ENCODE data around the gene DYRK1B. TPM values are rescaled to one million over a fixed set of nuclear protein-coding genes. Genes with fewer than 3 reads are reported as not detected.

DYRK1B gene
- total RNA-seq, 4 donors from 2014 or later = 9.3 to 19.4 (median 15.4) TPM

DNA sequence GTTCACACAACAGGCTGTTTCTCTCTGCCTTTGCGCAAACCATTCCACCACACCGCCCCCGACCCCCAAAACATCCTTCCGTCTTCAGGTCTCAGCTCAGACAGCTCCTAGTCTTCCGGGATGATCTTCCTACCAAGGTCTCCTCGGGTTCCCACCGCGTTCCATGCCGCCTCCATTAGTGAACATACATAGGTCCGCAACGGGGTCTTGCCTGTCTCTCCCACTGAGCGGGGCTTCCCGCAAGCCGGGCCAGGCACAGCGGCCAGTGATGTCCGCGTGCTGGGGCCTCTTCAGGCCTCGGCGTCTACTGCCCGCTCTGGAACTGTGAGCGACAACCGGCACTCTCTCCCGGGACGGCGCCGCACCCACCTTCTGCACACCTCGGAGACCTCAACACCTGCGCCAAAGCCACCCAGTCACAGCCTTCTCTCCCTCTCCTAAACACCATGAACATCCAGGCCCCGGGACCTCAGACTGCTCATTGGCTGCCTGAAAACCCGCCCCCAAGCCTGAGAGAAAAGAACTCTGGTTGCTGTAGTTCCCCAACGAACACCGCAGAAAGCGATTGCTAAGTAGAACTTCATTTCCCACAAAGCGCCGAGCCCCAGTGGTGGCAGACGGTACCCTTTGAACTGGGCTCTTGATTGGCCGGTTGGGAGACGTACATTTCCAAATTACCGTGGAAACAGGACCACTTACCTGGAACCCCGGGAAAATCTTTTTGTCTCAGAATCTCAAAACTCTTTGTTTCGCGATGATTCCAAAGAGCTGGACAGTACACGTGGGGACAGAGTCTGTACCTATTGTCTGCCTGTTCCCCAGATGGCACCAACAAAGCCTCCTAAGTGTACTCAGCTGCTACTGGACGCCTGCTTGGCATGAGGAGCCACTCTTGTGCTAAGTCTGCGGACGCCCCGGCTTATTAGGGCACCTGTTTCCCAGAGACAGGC is 9.5 kb downstream of the DYRK1B start:
- peak; percentile 98 for DNase-seq (ENCODE audit: extremely low spot score)
- peaks cover 30 to 54% (median 44%) of the 10 kb centered on the region in 4 donors for H3K36me3 ChIP-seq
- intact Hi-C loops (cut with DNase I) = no loop called here
- TF ChIP-seq, protein P1, sequence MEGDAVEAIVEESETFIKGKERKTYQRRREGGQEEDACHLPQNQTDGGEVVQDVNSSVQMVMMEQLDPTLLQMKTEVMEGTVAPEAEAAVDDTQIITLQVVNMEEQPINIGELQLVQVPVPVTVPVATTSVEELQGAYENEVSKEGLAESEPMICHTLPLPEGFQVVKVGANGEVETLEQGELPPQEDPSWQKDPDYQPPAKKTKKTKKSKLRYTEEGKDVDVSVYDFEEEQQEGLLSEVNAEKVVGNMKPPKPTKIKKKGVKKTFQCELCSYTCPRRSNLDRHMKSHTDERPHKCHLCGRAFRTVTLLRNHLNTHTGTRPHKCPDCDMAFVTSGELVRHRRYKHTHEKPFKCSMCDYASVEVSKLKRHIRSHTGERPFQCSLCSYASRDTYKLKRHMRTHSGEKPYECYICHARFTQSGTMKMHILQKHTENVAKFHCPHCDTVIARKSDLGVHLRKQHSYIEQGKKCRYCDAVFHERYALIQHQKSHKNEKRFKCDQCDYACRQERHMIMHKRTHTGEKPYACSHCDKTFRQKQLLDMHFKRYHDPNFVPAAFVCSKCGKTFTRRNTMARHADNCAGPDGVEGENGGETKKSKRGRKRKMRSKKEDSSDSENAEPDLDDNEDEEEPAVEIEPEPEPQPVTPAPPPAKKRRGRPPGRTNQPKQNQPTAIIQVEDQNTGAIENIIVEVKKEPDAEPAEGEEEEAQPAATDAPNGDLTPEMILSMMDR (IDR thresholded peaks at IDR 0.05) = peak in 1 of 3 experiments; percentile 13
- TF ChIP-seq POLR2A (IDR thresholded peaks at IDR 0.05; ENCODE audit: low read depth) (no peak), EP300 (IDR thresholded peaks at IDR 0.05) (no peak), POLR2AphosphoS5 (IDR thresholded peaks at IDR 0.05) (peak; percentile 79 to 83)
- H3K9me3 ChIP-seq = no peaks in the 10 kb centered on the region
- WGBS = 5% methylated on average over 30 of the region's 47 CpGs
- no peaks in the 10 kb centered on the region for H3K27me3 ChIP-seq
- peak overlapping the region; percentile 53 to 88 (median 78) for H3K27ac ChIP-seq (replicated peaks in 1 of 4)
- peaks cover 14 to 26% (median 20%) of the 10 kb centered on the region in 4 donors for H3K4me1 ChIP-seq
- H3K4me3 ChIP-seq = peak overlapping the region; percentile 65 to 81 (median 73)

DNA sequence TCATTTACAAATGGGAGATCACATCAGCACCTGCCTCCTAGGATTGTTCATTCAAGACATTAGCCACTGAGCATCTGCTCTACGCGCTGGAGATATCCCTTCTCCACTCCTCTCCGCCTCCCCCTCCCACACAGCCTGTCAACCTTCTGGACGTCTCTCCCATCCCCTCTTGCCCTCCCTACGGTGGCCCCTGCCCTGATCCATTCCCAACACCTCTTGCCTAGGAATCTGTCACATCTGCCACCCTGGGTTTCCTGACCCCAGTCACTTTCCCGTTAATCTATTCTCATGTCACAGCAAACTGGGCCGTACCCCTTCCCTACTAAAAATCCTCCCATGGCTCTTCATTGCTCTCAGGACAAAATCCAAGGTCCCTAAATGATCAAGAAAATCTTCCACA is 10.3 kb downstream of the DYRK1B start:
- Histone ChIP-seq H3K4me1 (peaks cover 14 to 26% (median 20%) of the 10 kb centered on the region in 4 donors), H3K4me3 (peak overlapping the region; percentile 65 to 81 (median 73)), H3K9me3 (no peaks in the 10 kb centered on the region), H3K27ac (replicated peaks in 1 of 4) (peak overlapping the region; percentile 53 to 88 (median 78)), H3K36me3 (peaks cover 30 to 47% (median 37%) of the 10 kb centered on the region in 4 donors), H3K27me3 (no peaks in the 10 kb centered on the region)
- intact Hi-C loops (cut with DNase I) = no loop called here
- 16% methylated on average over 7 of the region's 7 CpGs for WGBS
- DNase-seq (ENCODE audit: extremely low spot score) = no peak
- TF ChIP-seq POLR2A (IDR thresholded peaks at IDR 0.05; ENCODE audit: low read depth) (no peak), POLR2AphosphoS5 (IDR thresholded peaks at IDR 0.05) (no peak)
- TF ChIP-seq, protein P1 (IDR thresholded peaks at IDR 0.05) = no peak

DNA sequence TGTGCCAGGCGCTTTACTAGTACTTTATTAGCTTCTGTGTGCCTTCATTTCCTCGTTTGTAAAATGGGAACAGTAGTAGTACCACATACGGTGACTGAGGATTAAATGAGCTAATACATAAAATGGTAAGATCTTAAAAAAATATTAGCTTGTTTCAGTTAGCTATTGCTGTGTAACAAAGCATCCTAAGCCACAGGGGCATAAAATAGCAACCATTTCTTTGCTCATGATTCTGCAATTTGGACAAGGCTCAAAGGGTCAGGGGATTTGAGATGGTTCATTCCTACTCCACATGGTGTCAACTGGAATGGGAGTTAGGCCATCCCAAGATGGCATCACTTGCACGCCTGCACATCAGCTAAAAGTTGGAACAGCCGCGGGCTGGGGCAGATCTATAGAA is 13.3 kb downstream of the DYRK1B start:
- whole genome bisulfite sequencing = 91% methylated on average over 6 of the region's 6 CpGs
- DNase-seq (ENCODE audit: extremely low spot score) = no peak
- Histone ChIP-seq H3K4me3 (no peak overlapping the region), H3K9me3 (no peaks in the 10 kb centered on the region), H3K4me1 (peaks cover 17 to 29% (median 20%) of the 10 kb centered on the region in 4 donors), H3K36me3 (peaks cover 9 to 26% (median 17%) of the 10 kb centered on the region in 4 donors), H3K27ac (replicated peaks in 1 of 4) (no peak overlapping the region), H3K27me3 (no peaks in the 10 kb centered on the region)
- TF ChIP-seq POLR2A (IDR thresholded peaks at IDR 0.05; ENCODE audit: low read depth) (no peak), EP300 (IDR thresholded peaks at IDR 0.05) (no peak), POLR2AphosphoS5 (IDR thresholded peaks at IDR 0.05) (no peak)
- TF ChIP-seq, protein P1 (IDR thresholded peaks at IDR 0.05) = no peak
- intact Hi-C loops (cut with DNase I) = no loop called here

DNA sequence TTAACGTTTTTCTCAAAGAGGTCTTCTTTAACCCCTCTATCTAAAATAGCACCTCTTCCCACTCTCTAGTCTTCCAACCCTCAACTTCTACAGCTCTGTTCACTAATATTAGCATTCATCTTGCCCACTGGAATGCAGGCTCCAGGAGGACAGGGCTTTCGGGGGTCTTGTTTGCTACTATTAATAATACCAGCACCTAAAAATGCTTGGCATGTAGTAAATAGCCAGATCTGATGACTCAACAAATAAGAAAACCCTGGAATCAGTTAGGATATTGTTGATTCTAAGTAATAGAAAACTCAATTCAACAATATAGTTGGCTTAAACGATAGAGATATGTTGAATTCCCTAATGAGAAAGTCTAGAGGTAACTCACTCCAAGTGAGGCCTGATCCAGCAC is 14.2 kb downstream of the DYRK1B start:
- 91% methylated on average over 3 of the region's 3 CpGs for WGBS
- intact Hi-C loops (cut with DNase I) = no loop called here
- H3K9me3 ChIP-seq = no peaks in the 10 kb centered on the region

More for the DNA sequence above, 14.2 kb downstream of the DYRK1B start:
- H3K27me3 ChIP-seq = no peaks in the 10 kb centered on the region
- DNase-seq (ENCODE audit: extremely low spot score) = no peak
- peaks cover 5 to 19% (median 12%) of the 10 kb centered on the region in 4 donors for H3K36me3 ChIP-seq
- peaks cover 10 to 21% (median 14%) of the 10 kb centered on the region in 4 donors for H3K4me1 ChIP-seq
- TF ChIP-seq, protein P1 (IDR thresholded peaks at IDR 0.05) = no peak
- no peak for TF ChIP-seq EP300 (IDR thresholded peaks at IDR 0.05)
- no peak for TF ChIP-seq POLR2A (IDR thresholded peaks at IDR 0.05; ENCODE audit: low read depth)
- TF ChIP-seq POLR2AphosphoS5 (IDR thresholded peaks at IDR 0.05) = no peak
- H3K27ac ChIP-seq (replicated peaks in 1 of 4) = no peak overlapping the region
- H3K4me3 ChIP-seq = no peak overlapping the region
